K562 (cell line): ENCODE results near the gene HAPSTR1. TPM values are rescaled to one million over a fixed set of nuclear protein-coding genes. Genes with fewer than 3 reads are reported as not detected.

ENCODE experiments used
- ASH1L ChIP-seq: fragments of 450-650 bp; IDR thresholded peaks from 2 replicates; pipeline ENCODE4 v1.6.1; 2018; ENCODE audit warnings: borderline replicate concordance, mild to moderate bottlenecking, low read depth; ENCODE audit not compliant: partially characterized antibody
- BRD4 ChIP-seq: fragments of 200-600 bp; sonication (generic); IDR thresholded peaks from 2 replicates; pipeline ENCODE4 v1.6.1; 2017; ENCODE audit warnings: inconsistent platforms
- BRD9 ChIP-seq: fragments of 450-650 bp; IDR thresholded peaks from 2 replicates; pipeline ENCODE4 v1.6.1; 2018; ENCODE audit warnings: low read depth; ENCODE audit not compliant: partially characterized antibody
- ETV6 ChIP-seq, 3 experiments: fragments of 150-350 bp in 1 of 3; sonication (generic) in 1 of 3; formaldehyde crosslinking in 1 of 3; IDR thresholded peaks; 2 replicates each; pipeline versions ENCODE4 v1.6.1 to v1.8.0; 2014 to 2022; ENCODE audit warnings: borderline replicate concordance in 2 of 3, low read depth in 2 of 3, antibody characterized with exemption in 1 of 3, low read length in 1 of 3, mild to moderate bottlenecking in 1 of 3, missing genetic modification reagents in 1 of 3
- FOXK2 ChIP-seq, 2 experiments: fragments of 450-650 bp; IDR thresholded peaks in 1 of 2; conservative IDR thresholded peaks in 1 of 2; 2 replicates each; pipeline ENCODE4 v1.6.1; 2016; ENCODE audit warnings: low read depth in 2 of 2, mild to moderate bottlenecking in 1 of 2
- GABPB1 ChIP-seq: sonication (generic); formaldehyde crosslinking; IDR thresholded peaks from 2 replicates; pipeline ENCODE4 v1.8.0; 2022; ENCODE audit warnings: mild to moderate bottlenecking, missing genetic modification reagents
- KDM4B ChIP-seq, 2 experiments: fragments of 450-650 bp in 1 of 2; sonication (generic) in 1 of 2; IDR thresholded peaks; 2 replicates each; pipeline ENCODE4 v1.6.1; 2016 to 2017; ENCODE audit warnings: borderline replicate concordance in 2 of 2, antibody characterized with exemption in 1 of 2, low read depth in 1 of 2, mild to moderate bottlenecking in 1 of 2
- KLF13 ChIP-seq: fragments of 450-650 bp; IDR thresholded peaks from 2 replicates; pipeline ENCODE4 v1.6.1; 2016; ENCODE audit warnings: missing genetic modification characterization, low read depth, mild to moderate bottlenecking, missing compliant biosample characterization, moderate library complexity, borderline replicate concordance
- MTA1 ChIP-seq: fragments of 450-650 bp; IDR thresholded peaks from 2 replicates; pipeline ENCODE4 v1.6.1; 2017; ENCODE audit warnings: borderline replicate concordance
- NFXL1 ChIP-seq: fragments of 450-650 bp; formaldehyde crosslinking; IDR thresholded peaks from 2 replicates; pipeline ENCODE4 v1.4.0; 2021; ENCODE audit warnings: mild to moderate bottlenecking
- PHF21A ChIP-seq: fragments of 450-650 bp; IDR thresholded peaks from 2 replicates; pipeline ENCODE4 v1.6.1; 2017; ENCODE audit warnings: low read depth, borderline replicate concordance
- POLR2AphosphoS5 ChIP-seq: IDR thresholded peaks from 2 replicates; pipeline ENCODE4 v1.6.1; 2011; ENCODE audit warnings: mild to moderate bottlenecking, low read depth, low read length, moderate library complexity; ENCODE audit not compliant: control insufficient read depth, insufficient read depth
- RAD21 ChIP-seq, 2 experiments: fragments of 250-450 bp in 1 of 2; fragments of 450-650 bp in 1 of 2; sonication (Bioruptor Pico) in 1 of 2; formaldehyde crosslinking in 1 of 2; IDR thresholded peaks in 1 of 2; conservative IDR thresholded peaks in 1 of 2; 2 replicates each; pipeline versions ENCODE4 v1.4.0 to v1.8.0; 2020 to 2022; ENCODE audit warnings: mild to moderate bottlenecking in 2 of 2, moderate library complexity in 1 of 2
- RFX7 ChIP-seq: fragments of 250-450 bp; sonication (Bioruptor Pico); IDR thresholded peaks from 2 replicates; pipeline ENCODE4 v1.5.1; 2021; ENCODE audit warnings: mild to moderate bottlenecking
- TAF1 ChIP-seq: IDR thresholded peaks from 2 replicates; pipeline ENCODE4 v1.6.1; 2011; ENCODE audit warnings: mild to moderate bottlenecking, low read length, moderate library complexity; ENCODE audit not compliant: insufficient read depth, control insufficient read depth, severe bottlenecking; ENCODE audit errors: extremely low read depth
- TAL1 ChIP-seq: fragments of 450-650 bp; IDR thresholded peaks from 2 replicates; pipeline ENCODE4 v1.6.1; 2016; ENCODE audit warnings: mild to moderate bottlenecking
- ZNF408 ChIP-seq: fragments of 250-450 bp; sonication (Bioruptor Pico); IDR thresholded peaks from 2 replicates; pipeline ENCODE4 v1.4.0; 2020; ENCODE audit warnings: low read depth, mild to moderate bottlenecking, moderate library complexity
- ZNF551 ChIP-seq: fragments of 250-450 bp; sonication (Bioruptor Pico); IDR thresholded peaks from 2 replicates; pipeline ENCODE4 v1.5.0; 2021; ENCODE audit warnings: mild to moderate bottlenecking, moderate library complexity
- polyA plus RNA-seq, 8 experiments: library from polyadenylated mRNA; depleted of rRNA in 4 of 8; stranded (reverse) in 5 of 8; unstranded in 3 of 8; fragments of >200 nt; fragmentation: Nextera tagmentation in 2 of 8; fragmentation: Illumina TruSeq in 1 of 8; extraction: Ambion mirVana in 2 of 8; extraction: Trizol in 1 of 8; gene quantifications; 2 replicates each; pipeline versions ENCODE4 v1.2.1 to v1.2.3, GENCODE V29; 2011 to 2014; ENCODE audit warnings: inconsistent platforms in 1 of 8, missing spikeins in 1 of 8
- total RNA-seq, 7 experiments: library from RNA; depleted of rRNA in 6 of 7; stranded (reverse); fragments of >200 nt in 6 of 7; fragmentation: Illumina TruSeq in 2 of 7; extraction: Trizol in 2 of 7; gene quantifications; 2 replicates each; pipeline versions ENCODE4 v1.2.1 to v1.2.3, GENCODE V29; 2011 to 2021; ENCODE audit warnings: low replicate concordance in 1 of 7
- TF ChIP-seq, protein P1 (sequence below): fragments of 250-450 bp; sonication (Bioruptor Pico); IDR thresholded peaks from 2 replicates; pipeline ENCODE4 v1.8.0; 2022; ENCODE audit warnings: inconsistent platforms, mild to moderate bottlenecking, moderate library complexity, borderline replicate concordance
- TF ChIP-seq, protein P2 (sequence below): sonication (generic); formaldehyde crosslinking; IDR thresholded peaks from 2 replicates; pipeline ENCODE4 v1.8.1; 2023; ENCODE audit warnings: mild to moderate bottlenecking, missing genetic modification reagents
- TF ChIP-seq, protein P3 (sequence below): fragments of 250-450 bp; sonication (Bioruptor Pico); IDR thresholded peaks from 2 replicates; pipeline ENCODE4 v1.8.0; 2021; ENCODE audit warnings: moderate library complexity, mild to moderate bottlenecking, inconsistent platforms
- TF ChIP-seq, protein P4 (sequence below): fragments of 450-650 bp; IDR thresholded peaks from 2 replicates; pipeline ENCODE4 v1.6.1; 2018; ENCODE audit warnings: mild to moderate bottlenecking, low read depth; ENCODE audit not compliant: partially characterized antibody

HAPSTR1 gene
- total and polyA plus RNA-seq, 9 of the 15 experiments (the other 6 are each of a cell fraction or from before 2014, with no cell fraction given) = 10.8 to 67.9 (median 36.5) TPM

DNA sequence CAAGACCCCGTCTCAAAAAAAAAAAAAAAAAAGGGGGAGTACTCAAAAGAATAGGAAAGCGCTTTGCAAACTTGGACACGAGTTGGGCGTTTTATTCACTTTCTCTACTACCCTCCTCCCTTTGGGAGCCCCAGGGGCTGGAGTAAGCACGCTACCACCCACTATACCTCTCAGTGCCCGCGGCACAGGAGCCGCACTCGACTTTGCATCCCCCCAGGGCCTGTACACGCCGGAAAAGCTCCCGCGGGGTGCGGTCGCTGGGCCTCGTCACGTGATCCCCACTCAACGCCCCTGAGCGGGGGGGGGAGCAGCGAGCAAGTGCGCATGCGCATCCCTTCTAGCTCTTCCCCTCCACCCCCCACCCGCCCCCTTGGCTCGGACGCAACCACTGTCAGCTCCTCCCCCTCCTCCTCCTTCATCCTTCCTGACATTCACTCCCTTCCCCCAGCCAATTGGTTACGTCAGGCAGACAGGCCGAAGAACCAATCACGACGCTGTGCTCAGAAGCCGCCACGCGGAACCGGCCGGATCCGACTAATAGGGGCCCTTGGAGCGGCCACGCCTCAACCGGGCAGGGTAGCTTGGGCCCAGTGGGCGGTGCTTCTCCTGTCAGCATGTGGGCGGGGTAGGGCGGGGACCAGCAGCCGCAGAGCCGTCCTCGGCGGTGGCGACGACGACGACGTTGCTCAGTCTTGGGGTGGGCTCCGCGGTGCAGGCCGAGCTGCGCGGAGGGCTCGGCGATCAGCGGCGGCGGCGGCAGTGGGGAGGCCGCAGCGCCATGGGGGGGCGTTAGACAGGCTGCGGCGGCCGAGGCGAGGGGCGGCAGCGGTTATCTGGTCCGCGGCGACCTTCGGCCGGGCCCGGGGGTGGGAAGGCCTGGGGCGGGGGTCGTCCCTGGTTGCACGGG is at the start of gene HAPSTR1 (continued):
- TF ChIP-seq NFXL1 (CRISPR knock-in tag) = no peak
- TF ChIP-seq, protein P1, sequence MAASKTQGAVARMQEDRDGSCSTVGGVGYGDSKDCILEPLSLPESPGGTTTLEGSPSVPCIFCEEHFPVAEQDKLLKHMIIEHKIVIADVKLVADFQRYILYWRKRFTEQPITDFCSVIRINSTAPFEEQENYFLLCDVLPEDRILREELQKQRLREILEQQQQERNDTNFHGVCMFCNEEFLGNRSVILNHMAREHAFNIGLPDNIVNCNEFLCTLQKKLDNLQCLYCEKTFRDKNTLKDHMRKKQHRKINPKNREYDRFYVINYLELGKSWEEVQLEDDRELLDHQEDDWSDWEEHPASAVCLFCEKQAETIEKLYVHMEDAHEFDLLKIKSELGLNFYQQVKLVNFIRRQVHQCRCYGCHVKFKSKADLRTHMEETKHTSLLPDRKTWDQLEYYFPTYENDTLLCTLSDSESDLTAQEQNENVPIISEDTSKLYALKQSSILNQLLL = no peak
- TF ChIP-seq PHF21A = no peak
- TF ChIP-seq, protein P2, sequence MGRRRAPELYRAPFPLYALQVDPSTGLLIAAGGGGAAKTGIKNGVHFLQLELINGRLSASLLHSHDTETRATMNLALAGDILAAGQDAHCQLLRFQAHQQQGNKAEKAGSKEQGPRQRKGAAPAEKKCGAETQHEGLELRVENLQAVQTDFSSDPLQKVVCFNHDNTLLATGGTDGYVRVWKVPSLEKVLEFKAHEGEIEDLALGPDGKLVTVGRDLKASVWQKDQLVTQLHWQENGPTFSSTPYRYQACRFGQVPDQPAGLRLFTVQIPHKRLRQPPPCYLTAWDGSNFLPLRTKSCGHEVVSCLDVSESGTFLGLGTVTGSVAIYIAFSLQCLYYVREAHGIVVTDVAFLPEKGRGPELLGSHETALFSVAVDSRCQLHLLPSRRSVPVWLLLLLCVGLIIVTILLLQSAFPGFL (CRISPR knock-in tag) = no peak
- no peak for TF ChIP-seq ZNF408 (CRISPR knock-in tag)
- no peak for TF ChIP-seq KLF13 (tag)
- TF ChIP-seq TAF1 = peak; percentile 99
- TF ChIP-seq KDM4B (IDR thresholded peaks at IDR 0.05; ENCODE audit: borderline replicate concordance in 2 of 2, low read depth in 1 of 2) = peak in 1 of 2 experiments; percentile 14; a peak in 1 of 4 replicates
- peak; percentile 97 for TF ChIP-seq POLR2AphosphoS5
- TF ChIP-seq, protein P3, sequence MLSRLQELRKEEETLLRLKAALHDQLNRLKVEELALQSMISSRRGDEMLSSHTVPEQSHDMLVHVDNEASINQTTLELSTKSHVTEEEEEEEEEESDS (CRISPR knock-in tag) = no peak
- TF ChIP-seq FOXK2 (conservative IDR thresholded peaks at IDR 0.05 in 1 of 2, IDR thresholded peaks at IDR 0.05 in 1 of 2; ENCODE audit: low read depth in 2 of 2) = peak in 1 of 2 experiments; percentile 93; a peak in 2 of 4 replicates
- no peak for TF ChIP-seq RFX7 (CRISPR knock-in tag)
- no peak; the same call in 1 of the 2 replicates for TF ChIP-seq BRD4
- TF ChIP-seq GABPB1 = peak; percentile 39
- TF ChIP-seq MTA1 = no peak
- TF ChIP-seq TAL1 = 0 out of 2 replicates have a peak, but pooled peaks have one; percentile 4
- no peak for TF ChIP-seq RAD21 (CRISPR knock-in tag; conservative IDR thresholded peaks at IDR 0.05 in 1 of 2, IDR thresholded peaks at IDR 0.05 in 1 of 2)
- peak; percentile 88 for TF ChIP-seq ASH1L
- peak; percentile 67 for TF ChIP-seq BRD9
- TF ChIP-seq, protein P4, sequence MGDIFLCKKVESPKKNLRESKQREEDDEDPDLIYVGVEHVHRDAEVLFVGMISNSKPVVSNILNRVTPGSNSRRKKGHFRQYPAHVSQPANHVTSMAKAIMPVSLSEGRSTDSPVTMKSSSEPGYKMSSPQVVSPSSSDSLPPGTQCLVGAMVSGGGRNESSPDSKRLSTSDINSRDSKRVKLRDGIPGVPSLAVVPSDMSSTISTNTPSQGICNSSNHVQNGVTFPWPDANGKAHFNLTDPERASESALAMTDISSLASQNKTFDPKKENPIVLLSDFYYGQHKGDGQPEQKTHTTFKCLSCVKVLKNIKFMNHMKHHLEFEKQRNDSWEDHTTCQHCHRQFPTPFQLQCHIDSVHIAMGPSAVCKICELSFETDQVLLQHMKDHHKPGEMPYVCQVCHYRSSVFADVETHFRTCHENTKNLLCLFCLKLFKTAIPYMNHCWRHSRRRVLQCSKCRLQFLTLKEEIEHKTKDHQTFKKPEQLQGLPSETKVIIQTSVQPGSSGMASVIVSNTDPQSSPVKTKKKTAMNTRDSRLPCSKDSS = no peak
- no peak for TF ChIP-seq ETV6 (IDR thresholded peaks at IDR 0.05; ENCODE audit: borderline replicate concordance in 1 of 2, low read depth in 2 of 2, low read length in 1 of 2)
- TF ChIP-seq ETV6 (CRISPR knock-in tag; IDR thresholded peaks at IDR 0.05; ENCODE audit: borderline replicate concordance) = peak; percentile 71; the same call in 1 of the 2 replicates
- TF ChIP-seq ZNF551 (CRISPR knock-in tag) = no peak
